ENCODE measurements around the gene ATP5MG. TPM values are rescaled to one million over a fixed set of nuclear protein-coding genes. Genes with fewer than 3 reads are reported as not detected.
A peak's percentile ranks its signal among the peaks of the same experiment; 100 is the strongest.
"Not testable (repeated sequence)": the region's sequence is repeated elsewhere in the genome, so short reads cannot be mapped to it uniquely, and the experiment has no call there.

ATP5MG gene
- total RNA-seq, 4 donors from 2014 or later, result 26.7 to 83.6 (median 44.8) TPM

DNA sequence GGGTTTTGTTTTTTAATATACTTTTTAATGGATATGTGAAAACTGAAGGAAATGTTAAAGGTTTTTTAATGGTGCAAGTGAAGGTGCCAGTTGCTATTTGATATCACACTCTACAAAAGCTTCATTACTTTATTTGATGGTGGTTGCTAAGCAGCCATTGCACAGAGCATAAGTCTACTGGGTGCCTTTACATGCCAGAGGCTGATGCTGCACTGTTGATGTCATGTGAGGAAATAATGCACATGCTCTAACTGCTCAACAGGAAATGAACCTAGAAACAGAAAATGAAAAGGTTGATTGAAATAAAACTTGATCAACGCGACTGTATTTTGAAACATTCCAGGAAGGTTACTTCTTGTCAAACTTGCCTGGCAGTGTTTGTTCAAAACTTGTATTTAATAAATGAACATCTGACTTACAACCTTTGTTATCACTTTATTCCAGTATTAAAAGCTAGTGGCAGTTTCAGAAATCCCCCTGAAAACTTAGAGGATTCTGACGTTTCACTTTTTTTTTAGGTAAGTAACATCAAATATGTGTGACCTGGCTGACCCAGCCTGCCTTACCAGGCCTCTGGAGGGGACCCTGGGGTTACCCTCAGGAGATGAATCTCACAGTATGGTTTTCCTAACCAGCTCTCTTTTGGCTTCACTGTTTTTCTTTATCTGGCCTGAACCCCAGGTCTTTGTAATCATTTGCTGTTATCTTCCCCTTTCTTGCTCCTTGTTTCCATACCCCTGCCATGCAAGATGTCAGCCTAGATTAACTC lies 2.4 kb upstream of the ATP5MG start:
- 38 to 48% methylated on average over 3 of the region's 3 CpGs for WGBS, 2 donors

GRCh38 chr11:118401880-118402590 lies 629 bp downstream of the ATP5MG start:
- WGBS, 2 donors, result 1% methylated on average over 22 of the region's 22 CpGs
- intact Hi-C loops (cut with DNase I; ENCODE audit: low total_unique reads), result no loop called here
- no peak for DNase-seq (ENCODE audit: low spot score in 2 of 2)
- H3K4me3 ChIP-seq (ENCODE audit: low read depth, poor library complexity, severe bottlenecking), result peak overlapping the region; percentile 99
- TF ChIP-seq, protein P1, sequence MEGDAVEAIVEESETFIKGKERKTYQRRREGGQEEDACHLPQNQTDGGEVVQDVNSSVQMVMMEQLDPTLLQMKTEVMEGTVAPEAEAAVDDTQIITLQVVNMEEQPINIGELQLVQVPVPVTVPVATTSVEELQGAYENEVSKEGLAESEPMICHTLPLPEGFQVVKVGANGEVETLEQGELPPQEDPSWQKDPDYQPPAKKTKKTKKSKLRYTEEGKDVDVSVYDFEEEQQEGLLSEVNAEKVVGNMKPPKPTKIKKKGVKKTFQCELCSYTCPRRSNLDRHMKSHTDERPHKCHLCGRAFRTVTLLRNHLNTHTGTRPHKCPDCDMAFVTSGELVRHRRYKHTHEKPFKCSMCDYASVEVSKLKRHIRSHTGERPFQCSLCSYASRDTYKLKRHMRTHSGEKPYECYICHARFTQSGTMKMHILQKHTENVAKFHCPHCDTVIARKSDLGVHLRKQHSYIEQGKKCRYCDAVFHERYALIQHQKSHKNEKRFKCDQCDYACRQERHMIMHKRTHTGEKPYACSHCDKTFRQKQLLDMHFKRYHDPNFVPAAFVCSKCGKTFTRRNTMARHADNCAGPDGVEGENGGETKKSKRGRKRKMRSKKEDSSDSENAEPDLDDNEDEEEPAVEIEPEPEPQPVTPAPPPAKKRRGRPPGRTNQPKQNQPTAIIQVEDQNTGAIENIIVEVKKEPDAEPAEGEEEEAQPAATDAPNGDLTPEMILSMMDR (IDR thresholded peaks at IDR 0.05), result no peak
- TF ChIP-seq POLR2A (IDR thresholded peaks at IDR 0.05), result no peak

More for the DNA sequence above, 2.4 kb upstream of the ATP5MG start:
- no peak for DNase-seq (ENCODE audit: low spot score in 2 of 2)
- TF ChIP-seq POLR2A (IDR thresholded peaks at IDR 0.05), result no peak
- TF ChIP-seq, protein P1 (IDR thresholded peaks at IDR 0.05), result no peak
- intact Hi-C loops (cut with DNase I; ENCODE audit: low total_unique reads), result no loop called here
- H3K4me3 ChIP-seq (ENCODE audit: low read depth, poor library complexity, severe bottlenecking), result no peak overlapping the region

- 73 to 79% methylated on average over 7 of the region's 7 CpGs for WGBS, 2 donors
- DNase-seq (ENCODE audit: low spot score in 2 of 2); intact Hi-C loops (cut with DNase I; ENCODE audit: low total_unique reads); H3K4me3 ChIP-seq (ENCODE audit: low read depth, poor library complexity, severe bottlenecking): not testable (repeated sequence)
Observed at GRCh38 chr11:118402594-118402993, 1.2 kb downstream of the ATP5MG start.

GRCh38 chr11:118406599-118407166 lies 5.3 kb downstream of the ATP5MG start:
- H3K4me3 ChIP-seq (ENCODE audit: low read depth, poor library complexity, severe bottlenecking), result no peak overlapping the region
- no peak for DNase-seq (ENCODE audit: low spot score in 2 of 2)
- 56 to 65% methylated on average over 7 of the region's 7 CpGs for WGBS, 2 donors
- TF ChIP-seq, protein P1 (IDR thresholded peaks at IDR 0.05), result no peak
- no peak for TF ChIP-seq POLR2A (IDR thresholded peaks at IDR 0.05)
- intact Hi-C loops (cut with DNase I; ENCODE audit: low total_unique reads), result no loop called here

GRCh38 chr11:118410055-118410745 lies 8.8 kb downstream of the ATP5MG start:
- no peak overlapping the region for H3K4me3 ChIP-seq (ENCODE audit: low read depth, poor library complexity, severe bottlenecking)
- 83 to 87% methylated on average over 7 of the region's 7 CpGs for WGBS, 2 donors
- intact Hi-C loops (cut with DNase I; ENCODE audit: low total_unique reads), result no loop called here
- no peak for DNase-seq (ENCODE audit: low spot score in 2 of 2)
- TF ChIP-seq POLR2A (IDR thresholded peaks at IDR 0.05), result no peak
- TF ChIP-seq, protein P1 (IDR thresholded peaks at IDR 0.05), result no peak

- intact Hi-C loops (cut with DNase I; ENCODE audit: low total_unique reads), result no loop called here
- H3K4me3 ChIP-seq (ENCODE audit: low read depth, poor library complexity, severe bottlenecking), result no peak overlapping the region
- TF ChIP-seq POLR2A (IDR thresholded peaks at IDR 0.05), result no peak
- TF ChIP-seq, protein P1 (IDR thresholded peaks at IDR 0.05), result no peak
- WGBS, 2 donors, result 86 to 91% methylated on average over 4 of the region's 4 CpGs
- no peak for DNase-seq (ENCODE audit: low spot score in 2 of 2)
Observed at GRCh38 chr11:118411530-118411929, 10.1 kb downstream of the ATP5MG start.
